GM18951 (cell line): Measurements from ENCODE around the gene FAHD2A.
"Not testable (repeated sequence)": the region's sequence is repeated elsewhere in the genome, so short reads cannot be mapped to it uniquely, and the experiment has no call there.

Experiments
- POLR2A ChIP-seq: IDR thresholded peaks from 4 replicates; pipeline ENCODE4 v1.6.1; 2011; ENCODE audit warnings: mild to moderate bottlenecking; ENCODE audit not compliant: insufficient read length, insufficient read depth; ENCODE audit errors: extremely low read depth
- in situ Hi-C: fragments of 300-500 bp; cut with MboI; formaldehyde crosslinking; loops from one replicate; pipeline ENCODE4 v1.12.0; 2022; ENCODE audit warnings: low sequenced_read_pairs, mixed read lengths, inconsistent platforms; ENCODE audit not compliant: unreplicated experiment

The FAHD2A gene

GRCh38 chr2:95366514-95366913, 36.0 kb upstream of the FAHD2A start:
- in situ Hi-C loops = no loop called here
- no peak for TF ChIP-seq POLR2A

- in situ Hi-C loops = no loop called here
- TF ChIP-seq POLR2A = no peak
Observed at GRCh38 chr2:95372216-95372829, 30.2 kb upstream of the FAHD2A start.

- no peak for TF ChIP-seq POLR2A
Observed at GRCh38 chr2:95372845-95373244, 29.7 kb upstream of the FAHD2A start.

GRCh38 chr2:95374029-95374428, 28.5 kb upstream of the FAHD2A start:
- in situ Hi-C loops = no loop called here
- no peak for TF ChIP-seq POLR2A

More at GRCh38 chr2:95372845-95373244, 29.7 kb upstream of the FAHD2A start:
- in situ Hi-C loops = no loop called here

- in situ Hi-C loops = no loop called here
- no peak for TF ChIP-seq POLR2A
Observed at GRCh38 chr2:95374451-95374920, 28.0 kb upstream of the FAHD2A start.

- TF ChIP-seq POLR2A = no peak
- in situ Hi-C loops = no loop called here
Observed at GRCh38 chr2:95374921-95375471, 27.5 kb upstream of the FAHD2A start.

GRCh38 chr2:95375532-95376150, 26.9 kb upstream of the FAHD2A start:
- in situ Hi-C loops = no loop called here

GRCh38 chr2:95376311-95377215, 25.9 kb upstream of the FAHD2A start:
- in situ Hi-C loops = no loop called here
- no peak for TF ChIP-seq POLR2A

More at GRCh38 chr2:95375532-95376150, 26.9 kb upstream of the FAHD2A start:
- TF ChIP-seq POLR2A = no peak

- in situ Hi-C loops = no loop called here
- TF ChIP-seq POLR2A = no peak
Observed at GRCh38 chr2:95377216-95378123, 25.0 kb upstream of the FAHD2A start.

- in situ Hi-C loops = not testable (repeated sequence)
Observed at GRCh38 chr2:95378281-95378680, 24.2 kb upstream of the FAHD2A start.

GRCh38 chr2:95379371-95379831, 23.1 kb upstream of the FAHD2A start:
- in situ Hi-C loops = no loop called here
- no peak for TF ChIP-seq POLR2A

GRCh38 chr2:95380280-95380679, 22.2 kb upstream of the FAHD2A start:
- no peak for TF ChIP-seq POLR2A
- in situ Hi-C loops = no loop called here
